HepG2 (cell line): ENCODE measurements around the gene SPSB2. TPM values are rescaled to one million over a fixed set of nuclear protein-coding genes. Genes with fewer than 3 reads are reported as not detected.

Source experiments
- BCL3 ChIP-seq: sonication (generic); formaldehyde crosslinking; IDR thresholded peaks from 2 replicates; pipeline ENCODE4 v1.5.1; 2020; ENCODE audit warnings: mild to moderate bottlenecking, missing genetic modification reagents, moderate library complexity
- CHD4 ChIP-seq: fragments of 200-600 bp; sonication (generic); IDR thresholded peaks from 2 replicates; pipeline ENCODE4 v1.7.0; 2017; ENCODE audit warnings: mild to moderate bottlenecking, low read length, borderline replicate concordance
- ELF3 ChIP-seq: IDR thresholded peaks from 2 replicates; pipeline ENCODE4 v1.6.1; 2016; ENCODE audit warnings: missing genetic modification reagents, missing compliant biosample characterization
- MXI1 ChIP-seq: IDR thresholded peaks from 3 replicates; pipeline ENCODE4 v1.6.1; 2012; ENCODE audit warnings: low read depth, low read length, inconsistent platforms, borderline replicate concordance
- NBN ChIP-seq: fragments of 450-650 bp; conservative IDR thresholded peaks from 2 replicates; pipeline ENCODE4 v1.6.1; 2017
- PHF21A ChIP-seq: sonication (generic); formaldehyde crosslinking; IDR thresholded peaks from 2 replicates; pipeline ENCODE4 v1.5.0; 2020; ENCODE audit warnings: mild to moderate bottlenecking, missing genetic modification reagents
- PHF5A ChIP-seq: IDR thresholded peaks from one replicate; pipeline ENCODE4 v1.6.1; 2018; ENCODE audit warnings: low read depth, missing genetic modification reagents; ENCODE audit not compliant: unreplicated experiment
- RBFOX2 ChIP-seq: fragments of 200-400 bp; formaldehyde crosslinking; IDR thresholded peaks from 2 replicates; pipeline ENCODE4 v1.6.1; 2017; ENCODE audit warnings: low read depth, mild to moderate bottlenecking, low read length
- SAFB2 ChIP-seq: sonication (generic); formaldehyde crosslinking; IDR thresholded peaks from 2 replicates; pipeline ENCODE4 v1.5.1; 2020; ENCODE audit warnings: missing genetic modification reagents, low read depth, mild to moderate bottlenecking, borderline replicate concordance
- SNRNP70 ChIP-seq: fragments of 200-400 bp; formaldehyde crosslinking; IDR thresholded peaks from 2 replicates; pipeline ENCODE4 v1.6.1; 2017; ENCODE audit warnings: mild to moderate bottlenecking, low read depth, low read length, moderate library complexity
- ZBTB20 ChIP-seq: sonication (generic); formaldehyde crosslinking; IDR thresholded peaks from 2 replicates; pipeline ENCODE4 v1.8.1; 2023; ENCODE audit warnings: missing genetic modification reagents, low read depth, mild to moderate bottlenecking, borderline replicate concordance
- ZBTB7B ChIP-seq: sonication (generic); formaldehyde crosslinking; IDR thresholded peaks from 2 replicates; pipeline ENCODE4 v1.4.0; 2020; ENCODE audit warnings: missing genetic modification reagents
- ZFP36L1 ChIP-seq: sonication (generic); formaldehyde crosslinking; IDR thresholded peaks from 2 replicates; pipeline ENCODE4 v1.8.0; 2022; ENCODE audit warnings: mild to moderate bottlenecking, missing genetic modification reagents, moderate library complexity
- ZNF224 ChIP-seq: sonication (generic); formaldehyde crosslinking; IDR thresholded peaks from 2 replicates; pipeline ENCODE4 v1.5.0; 2020; ENCODE audit warnings: mild to moderate bottlenecking, missing genetic modification reagents
- ZNF337 ChIP-seq: sonication (generic); formaldehyde crosslinking; IDR thresholded peaks from 2 replicates; pipeline ENCODE4 v1.5.1; 2020; ENCODE audit warnings: missing genetic modification reagents, low read depth, mild to moderate bottlenecking, borderline replicate concordance
- ZNF672 ChIP-seq: sonication (generic); formaldehyde crosslinking; IDR thresholded peaks from 2 replicates; pipeline ENCODE4 v1.8.1; 2022; ENCODE audit warnings: missing genetic modification reagents
- ZNF710 ChIP-seq: sonication (generic); formaldehyde crosslinking; IDR thresholded peaks from 2 replicates; pipeline ENCODE4 v1.5.0; 2020; ENCODE audit warnings: mild to moderate bottlenecking, missing genetic modification reagents, borderline replicate concordance
- ZNF770 ChIP-seq: sonication (generic); formaldehyde crosslinking; IDR thresholded peaks from 2 replicates; pipeline ENCODE4 v1.5.0; 2020; ENCODE audit warnings: mild to moderate bottlenecking, missing genetic modification reagents
- ZNF776 ChIP-seq: sonication (generic); formaldehyde crosslinking; IDR thresholded peaks from 2 replicates; pipeline ENCODE4 v1.4.0; 2020; ENCODE audit warnings: mild to moderate bottlenecking, missing genetic modification reagents
- ZNF781 ChIP-seq: sonication (generic); formaldehyde crosslinking; IDR thresholded peaks from 2 replicates; pipeline ENCODE4 v1.5.1; 2020; ENCODE audit warnings: borderline replicate concordance, mild to moderate bottlenecking, missing genetic modification reagents; ENCODE audit errors: not compliant biosample characterization
- ZSCAN30 ChIP-seq: sonication (generic); formaldehyde crosslinking; IDR thresholded peaks from 2 replicates; pipeline ENCODE4 v1.5.0; 2020; ENCODE audit warnings: mild to moderate bottlenecking, missing genetic modification reagents
- polyA plus RNA-seq, 8 experiments: library from polyadenylated mRNA; depleted of rRNA in 3 of 8; stranded (reverse) in 7 of 8; unstranded in 1 of 8; fragments of >200 nt; fragmentation: Illumina TruSeq in 4 of 8; extraction: Trizol in 4 of 8; gene quantifications; 2 replicates each; pipeline versions ENCODE4 v1.2.1 to v1.2.3, GENCODE V29; 2011 to 2016; ENCODE audit warnings: low read depth in 4 of 8, missing spikeins in 1 of 8, mixed read lengths in 1 of 8; ENCODE audit not compliant: insufficient read depth in 1 of 8
- total RNA-seq, 5 experiments: library from RNA; depleted of rRNA; stranded (reverse); fragments of >200 nt; fragmentation: Illumina TruSeq; extraction: Trizol; gene quantifications; 2 replicates each; pipeline ENCODE4 v1.2.3, GENCODE V29; 2016; ENCODE audit warnings: low read depth in 1 of 5
- TF ChIP-seq, protein P1 (sequence below): IDR thresholded peaks from 2 replicates; pipeline ENCODE4 v1.6.1; 2016

The SPSB2 gene
- total and polyA plus RNA-seq, 2 of the 13 experiments (the other 11 are each of a cell fraction or from before 2014, with no cell fraction given) = 2.0 to 6.2 TPM

DNA sequence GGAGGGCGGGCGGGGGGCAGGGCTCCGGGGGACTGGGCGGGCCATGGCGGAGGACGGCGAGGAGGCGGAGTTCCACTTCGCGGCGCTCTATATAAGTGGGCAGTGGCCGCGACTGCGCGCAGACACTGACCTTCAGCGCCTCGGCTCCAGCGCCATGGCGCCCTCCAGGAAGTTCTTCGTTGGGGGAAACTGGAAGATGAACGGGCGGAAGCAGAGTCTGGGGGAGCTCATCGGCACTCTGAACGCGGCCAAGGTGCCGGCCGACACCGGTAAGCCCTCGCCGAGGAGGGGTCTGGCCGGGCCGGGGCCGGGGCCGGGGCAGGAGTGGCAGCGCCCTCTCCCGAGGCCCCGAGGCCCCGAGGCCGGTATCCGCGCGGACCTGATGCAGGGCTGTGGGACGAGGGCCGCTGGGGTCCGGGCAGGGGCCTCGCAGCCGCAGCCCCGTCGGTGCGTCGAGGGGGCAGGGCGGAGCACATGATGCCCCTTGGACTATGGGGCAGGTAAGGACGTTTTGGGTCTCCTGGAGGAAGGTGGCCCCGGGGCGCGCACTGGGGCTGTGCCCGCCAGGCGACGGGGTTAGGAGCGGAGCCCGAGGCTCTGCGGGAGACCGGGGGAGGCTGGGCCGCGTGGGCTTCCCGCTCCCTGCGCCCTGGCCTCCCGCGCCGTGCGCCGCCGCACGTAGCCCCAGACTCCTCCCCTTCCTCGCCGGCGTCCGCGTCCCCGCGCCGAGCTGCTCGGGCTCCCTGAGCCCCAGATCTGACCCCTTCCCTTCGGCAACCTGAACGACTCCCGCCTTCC is 5.5 kb downstream of the SPSB2 start, which contains the start of gene TPI1 (continued):
- TF ChIP-seq RBFOX2 (peak; percentile 95), ZNF337 (CRISPR knock-in tag) (peak; percentile 90; the same call in 1 of the 2 replicates), SAFB2 (CRISPR knock-in tag) (no peak; the same call in 1 of the 2 replicates), ZNF710 (CRISPR knock-in tag) (no peak; the same call in 1 of the 2 replicates), MXI1 (peak; percentile 37; the same call in 1 of the 3 replicates), ZSCAN30 (CRISPR knock-in tag) (no peak), NBN (no peak), ZNF781 (CRISPR knock-in tag) (peak; percentile 54), ZBTB20 (peak; percentile 74), PHF21A (CRISPR knock-in tag) (no peak), PHF5A (no peak), ZBTB7B (CRISPR knock-in tag) (no peak; the same call in 1 of the 2 replicates), BCL3 (peak; percentile 34; the same call in 1 of the 2 replicates), SNRNP70 (no peak), CHD4 (no peak), ZNF224 (CRISPR knock-in tag) (no peak), ZNF776 (peak; percentile 42; the same call in 1 of the 2 replicates), ZNF672 (CRISPR knock-in tag) (no peak), ELF3 (CRISPR knock-in tag) (no peak; the same call in 1 of the 2 replicates), ZFP36L1 (CRISPR knock-in tag) (0 out of 2 replicates have a peak, but pooled peaks have one; percentile 40), ZNF770 (peak; percentile 48)
- TF ChIP-seq, protein P1, sequence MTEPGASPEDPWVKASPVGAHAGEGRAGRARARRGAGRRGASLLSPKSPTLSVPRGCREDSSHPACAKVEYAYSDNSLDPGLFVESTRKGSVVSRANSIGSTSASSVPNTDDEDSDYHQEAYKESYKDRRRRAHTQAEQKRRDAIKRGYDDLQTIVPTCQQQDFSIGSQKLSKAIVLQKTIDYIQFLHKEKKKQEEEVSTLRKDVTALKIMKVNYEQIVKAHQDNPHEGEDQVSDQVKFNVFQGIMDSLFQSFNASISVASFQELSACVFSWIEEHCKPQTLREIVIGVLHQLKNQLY = no peak
